Panc1 (cell line): ENCODE measurements around the gene ITGA8.

ENCODE experiments used
- CTCF ChIP-seq: fragments of 450-650 bp; IDR thresholded peaks from 2 replicates; pipeline ENCODE4 v1.5.1; 2017; ENCODE audit warnings: mild to moderate bottlenecking
- POLR2AphosphoS5 ChIP-seq: IDR thresholded peaks from 2 replicates; pipeline ENCODE4 v1.6.1; 2012; ENCODE audit warnings: mild to moderate bottlenecking, low read depth, low read length, moderate library complexity
- REST ChIP-seq, 2 experiments: IDR thresholded peaks; 2 replicates each; pipeline ENCODE4 v1.6.1; 2011 to 2012; ENCODE audit warnings: low read depth in 2 of 2, control low read depth in 1 of 2, low read length in 1 of 2, mild to moderate bottlenecking in 1 of 2, moderate library complexity in 1 of 2; ENCODE audit not compliant: insufficient read depth in 1 of 2
- SIN3A ChIP-seq: IDR thresholded peaks from 2 replicates; pipeline ENCODE4 v1.6.1; 2012; ENCODE audit warnings: low read depth, mild to moderate bottlenecking, low read length, moderate library complexity, borderline replicate concordance; ENCODE audit not compliant: insufficient read depth

- no peak for TF ChIP-seq CTCF
- no peak for TF ChIP-seq REST (IDR thresholded peaks at IDR 0.05; ENCODE audit: insufficient read depth in 1 of 2, low read depth in 2 of 2, low read length in 1 of 2)
- TF ChIP-seq POLR2AphosphoS5, result no peak
- no peak for TF ChIP-seq SIN3A
These were observed 1.0 kb upstream of the ITGA8 start for GRCh38 chr10:15720635-15721287.
